ENCODE results near the gene ARID4A. TPM values are rescaled to one million over a fixed set of nuclear protein-coding genes. Genes with fewer than 3 reads are reported as not detected.

ARID4A gene
- total and polyA plus RNA-seq, 2 donors (not counting 3 experiments of a cell fraction or from before 2014, with no cell fraction given), result 3.7 to 20.0 TPM

GRCh38 chr14:58367296-58367695 is 68.9 kb downstream of the ARID4A start:
- CTCF ChIA-PET, result interaction anchor here (1.0 kb wide), 1 partner anchor 29 kb away, joined by 6 read pairs; the partner anchor contains the start of gene TOMM20L
- dilution Hi-C loops (cut with MboI; ENCODE audit: extremely low pct_ligation_motif_present, low sequenced_read_pairs), result no loop called here
- intact Hi-C loops (cut with micrococcal nuclease), result no loop called here
- no peaks in the 10 kb centered on the region for H3K9me1 ChIP-seq (replicated peaks; ENCODE audit: control insufficient read depth, extremely low read depth, insufficient read depth, low read length)
- no peaks in the 10 kb centered on the region for H3K9me3 ChIP-seq (replicated peaks; ENCODE audit: control insufficient read depth, insufficient read depth, low read length)
- peaks cover 11% of the 10 kb centered on the region for H3K4me1 ChIP-seq (ENCODE audit: control insufficient read depth, extremely low read depth, insufficient read depth, low read length)
- H3K9ac ChIP-seq (replicated peaks; ENCODE audit: extremely low read depth, insufficient read depth, low read length), result no peak overlapping the region
- no peak for TF ChIP-seq POLR2AphosphoS5 (IDR thresholded peaks at IDR 0.05; ENCODE audit: insufficient read depth, low read depth, low read length)
- no peak for TF ChIP-seq GATA2 (IDR thresholded peaks at IDR 0.05; ENCODE audit: insufficient read depth, insufficient read length, low read depth, low read length)
- no TSS peak for BruUV-seq (replicated peaks)
- no peak overlapping the region for H3K4me2 ChIP-seq (ENCODE audit: insufficient read depth, low read length)
- H3K4me3 ChIP-seq (replicated peaks in 1 of 3; ENCODE audit: insufficient read depth in 1 of 3, low read depth in 1 of 3, low read length in 3 of 3), result no peak overlapping the region
- H3K79me2 ChIP-seq (ENCODE audit: control insufficient read depth, insufficient read depth, low read length), result no peaks in the 10 kb centered on the region
- DNase-seq (ENCODE audit: low read depth, low spot score) (no peak), FAIRE-seq (no peak)
- POLR2A ChIA-PET, result no interaction called here
- H3K27me3 ChIP-seq (ENCODE audit: control insufficient read depth in 2 of 2, insufficient read depth in 2 of 2, low read length in 2 of 2), result no peaks in the 10 kb centered on the region
- peaks cover 12 to 21% of the 10 kb centered on the region in 2 experiments for H3K36me3 ChIP-seq (ENCODE audit: control insufficient read depth in 2 of 2, extremely low read depth in 1 of 2, insufficient read depth in 2 of 2, low read length in 2 of 2)
- no peak overlapping the region for H3K27ac ChIP-seq (ENCODE audit: insufficient read depth, low read depth, low read length)
- H2AFZ ChIP-seq (ENCODE audit: low read depth, low read length), result no peak overlapping the region
- H4K20me1 ChIP-seq (replicated peaks; ENCODE audit: control insufficient read depth, extremely low read depth, insufficient read depth, low read length), result no peaks in the 10 kb centered on the region

- Histone ChIP-seq H3K9ac (replicated peaks; ENCODE audit: extremely low read depth, insufficient read depth, low read length) (no peak overlapping the region), H3K27me3 (ENCODE audit: control insufficient read depth in 2 of 2, insufficient read depth in 2 of 2, low read length in 2 of 2) (no peaks in the 10 kb centered on the region), H2AFZ (ENCODE audit: low read depth, low read length) (no peak overlapping the region), H3K9me1 (replicated peaks; ENCODE audit: control insufficient read depth, extremely low read depth, insufficient read depth, low read length) (no peaks in the 10 kb centered on the region), H4K20me1 (replicated peaks; ENCODE audit: control insufficient read depth, extremely low read depth, insufficient read depth, low read length) (no peaks in the 10 kb centered on the region), H3K4me2 (ENCODE audit: insufficient read depth, low read length) (peak overlapping the region; percentile 36), H3K36me3 (ENCODE audit: control insufficient read depth in 2 of 2, extremely low read depth in 1 of 2, insufficient read depth in 2 of 2, low read length in 2 of 2) (peaks cover 12 to 21% of the 10 kb centered on the region in 2 experiments), H3K4me1 (ENCODE audit: control insufficient read depth, extremely low read depth, insufficient read depth, low read length) (peaks cover 11% of the 10 kb centered on the region), H3K4me3 (replicated peaks in 1 of 3; ENCODE audit: insufficient read depth in 1 of 3, low read depth in 1 of 3, low read length in 3 of 3) (no peak overlapping the region), H3K79me2 (ENCODE audit: control insufficient read depth, insufficient read depth, low read length) (no peaks in the 10 kb centered on the region), H3K9me3 (replicated peaks; ENCODE audit: control insufficient read depth, insufficient read depth, low read length) (no peaks in the 10 kb centered on the region), H3K27ac (ENCODE audit: insufficient read depth, low read depth, low read length) (peak overlapping the region; percentile 63)
- dilution Hi-C loops (cut with MboI; ENCODE audit: extremely low pct_ligation_motif_present, low sequenced_read_pairs), result no loop called here
- no peak for FAIRE-seq
- ChIA-PET CTCF (interaction anchor here (1.0 kb wide), 1 partner anchor 27 kb away, joined by 3 read pairs; the partner anchor contains the start of gene TOMM20L), POLR2A (no interaction called here)
- TF ChIP-seq FOS (IDR thresholded peaks at IDR 0.05; ENCODE audit: borderline replicate concordance, insufficient read depth, low read length) (peak; percentile 26), POLR2AphosphoS5 (IDR thresholded peaks at IDR 0.05; ENCODE audit: insufficient read depth, low read depth, low read length) (no peak)
- intact Hi-C loops (cut with micrococcal nuclease), result no loop called here
- BruUV-seq (replicated peaks), result no TSS peak
- DNase-seq (ENCODE audit: low read depth, low spot score), result peak; percentile 59
Observed at GRCh38 chr14:58368956-58369355, 70.6 kb downstream of the ARID4A start.

Measured in endothelial cell of umbilical vein (primary cell).